GM20000 (cell line): Measurements from ENCODE around the gene TMX1.

Experiments
- DNase-seq: peaks from one replicate; pipeline ENCODE4 v3.0.0; 2012; ENCODE audit warnings: low spot score
- CTCF ChIP-seq: IDR thresholded peaks from 2 replicates; pipeline ENCODE4 v1.5.1; 2012; ENCODE audit warnings: mild to moderate bottlenecking, control low read depth; ENCODE audit errors: extremely low read depth, missing control alignments

TMX1 gene

DNA sequence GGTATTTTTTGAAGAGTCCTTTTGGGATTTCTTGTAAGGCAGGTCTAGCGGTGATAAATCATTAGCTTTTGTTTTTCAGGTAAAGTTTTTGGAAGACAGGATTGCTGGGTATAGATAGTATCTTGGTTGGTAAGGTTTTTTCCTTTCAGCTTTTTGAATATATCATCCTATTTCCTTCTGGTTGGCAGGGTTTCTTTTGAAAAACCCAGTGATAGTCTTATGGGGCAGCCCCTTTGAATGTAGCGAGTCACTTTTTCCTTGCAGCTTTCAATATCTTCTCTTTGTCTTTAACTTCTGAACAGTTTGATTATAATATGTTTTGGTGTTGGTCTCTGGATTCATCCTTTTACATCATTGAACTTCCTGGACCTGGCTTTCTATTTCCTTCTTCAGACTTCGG lies 20.2 kb downstream of the TMX1 start:
- no peak for TF ChIP-seq CTCF
- no peak for DNase-seq

- no peak for TF ChIP-seq CTCF
- DNase-seq = no peak
Measured at GRCh38 chr14:51261151-51261550, 21.1 kb downstream of the TMX1 start.

DNA sequence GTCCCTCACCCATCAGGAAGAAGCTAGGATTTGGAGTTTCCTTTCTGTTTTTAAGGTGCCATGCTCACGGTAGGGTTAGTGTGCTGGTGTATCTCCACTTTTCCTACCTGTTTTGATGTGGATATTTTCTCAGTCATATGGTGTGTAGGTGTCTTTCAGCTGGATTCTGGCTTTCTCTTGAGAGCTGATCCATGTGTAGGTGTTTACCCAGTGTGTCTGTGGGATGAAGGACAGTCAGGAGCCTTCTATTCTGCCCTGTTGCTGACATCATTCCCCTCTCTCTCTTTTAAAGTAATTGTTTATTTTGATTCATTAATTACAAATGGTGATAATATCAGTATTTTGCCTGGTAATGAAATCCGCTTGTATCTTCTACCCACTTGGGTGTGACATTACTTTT lies 22.8 kb downstream of the TMX1 start:
- no peak for DNase-seq
- no peak for TF ChIP-seq CTCF

GRCh38 chr14:51269634-51270033 lies 29.6 kb downstream of the TMX1 start:
- no peak for TF ChIP-seq CTCF

GRCh38 chr14:51276605-51277004 lies 36.6 kb downstream of the TMX1 start:
- DNase-seq = no peak
- TF ChIP-seq CTCF = no peak

More at GRCh38 chr14:51269634-51270033, 29.6 kb downstream of the TMX1 start:
- DNase-seq = no peak

DNA sequence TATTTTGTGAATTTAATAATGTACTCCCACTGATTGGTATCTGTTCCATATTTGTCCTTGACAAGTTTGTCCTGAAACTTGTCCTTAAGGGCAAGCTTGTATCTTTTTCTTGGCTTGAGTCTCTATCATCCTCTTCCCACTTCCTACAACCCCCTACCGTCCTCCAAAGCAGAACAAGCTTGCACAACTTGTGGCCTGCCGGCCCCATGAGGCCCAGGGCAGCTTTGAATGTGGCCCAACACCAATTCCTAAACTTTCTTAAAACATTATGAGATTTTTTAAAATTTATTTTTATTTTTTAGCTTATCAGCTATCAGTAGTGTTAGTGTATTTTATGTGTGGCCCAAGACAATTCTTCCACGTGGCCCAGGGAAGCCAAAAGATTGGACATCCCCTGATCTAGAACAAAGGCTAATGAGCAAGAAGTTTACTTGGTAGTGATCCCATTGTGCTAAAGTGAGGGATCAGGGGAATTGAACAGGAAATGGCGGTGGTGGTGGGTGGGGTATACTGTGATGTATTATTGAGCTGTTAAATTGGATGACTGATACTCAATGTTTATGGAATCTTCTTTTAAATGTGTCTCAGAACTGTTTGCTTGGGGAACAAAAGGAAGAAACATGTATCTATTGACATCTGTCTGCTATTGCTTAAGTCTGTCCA lies 37.8 kb downstream of the TMX1 start:
- DNase-seq = no peak
- TF ChIP-seq CTCF = no peak

DNA sequence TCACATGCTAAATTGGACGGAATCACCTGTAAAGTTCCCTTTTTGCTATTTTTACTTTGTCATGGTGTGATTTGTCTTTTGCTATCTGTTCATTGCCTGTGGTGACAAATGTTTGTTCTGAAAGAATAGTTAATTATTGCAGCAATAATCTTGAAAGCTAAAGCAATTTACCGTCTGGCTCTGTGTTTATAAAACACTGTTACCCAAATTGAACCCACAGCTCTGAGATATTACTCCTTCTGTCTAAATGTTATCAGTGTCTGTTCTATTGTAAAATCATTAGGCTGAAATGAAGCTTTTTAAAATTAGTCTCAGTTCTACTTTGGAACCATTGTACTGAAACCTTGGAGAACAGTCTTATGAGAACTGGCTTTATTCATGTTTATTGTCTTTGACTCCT lies 42.5 kb downstream of the TMX1 start:
- TF ChIP-seq CTCF = no peak

More for the DNA sequence above, 42.5 kb downstream of the TMX1 start:
- DNase-seq = no peak
